Gastrocnemius medialis (tissue), 4 donors: ENCODE results near the gene KLF7.

ENCODE experiments used
- POLR2A ChIP-seq, 2 donors: fragments of 450-650 bp; IDR thresholded peaks; one replicate each; pipeline ENCODE4 v1.6.1; 2017; ENCODE audit warnings: antibody characterized with exemption in 2 of 2, mild to moderate bottlenecking in 2 of 2, moderate library complexity in 2 of 2
- TF ChIP-seq, protein P1 (sequence below), 5 experiments: fragments of 450-650 bp in 3 of 5; fragments of 200-600 bp in 2 of 5; sonication (generic) in 2 of 5; IDR thresholded peaks in 4 of 5; conservative IDR thresholded peaks in 1 of 5; 1 replicate in 4 of 5; 2 replicates in 1 of 5; pipeline ENCODE4 v1.5.1; 2016 to 2019; ENCODE audit warnings: antibody characterized with exemption in 5 of 5, mild to moderate bottlenecking in 3 of 5, moderate library complexity in 3 of 5

GRCh38 chr2:207141386-207141785, 24.4 kb downstream of the KLF7 start:
- TF ChIP-seq, protein P1, sequence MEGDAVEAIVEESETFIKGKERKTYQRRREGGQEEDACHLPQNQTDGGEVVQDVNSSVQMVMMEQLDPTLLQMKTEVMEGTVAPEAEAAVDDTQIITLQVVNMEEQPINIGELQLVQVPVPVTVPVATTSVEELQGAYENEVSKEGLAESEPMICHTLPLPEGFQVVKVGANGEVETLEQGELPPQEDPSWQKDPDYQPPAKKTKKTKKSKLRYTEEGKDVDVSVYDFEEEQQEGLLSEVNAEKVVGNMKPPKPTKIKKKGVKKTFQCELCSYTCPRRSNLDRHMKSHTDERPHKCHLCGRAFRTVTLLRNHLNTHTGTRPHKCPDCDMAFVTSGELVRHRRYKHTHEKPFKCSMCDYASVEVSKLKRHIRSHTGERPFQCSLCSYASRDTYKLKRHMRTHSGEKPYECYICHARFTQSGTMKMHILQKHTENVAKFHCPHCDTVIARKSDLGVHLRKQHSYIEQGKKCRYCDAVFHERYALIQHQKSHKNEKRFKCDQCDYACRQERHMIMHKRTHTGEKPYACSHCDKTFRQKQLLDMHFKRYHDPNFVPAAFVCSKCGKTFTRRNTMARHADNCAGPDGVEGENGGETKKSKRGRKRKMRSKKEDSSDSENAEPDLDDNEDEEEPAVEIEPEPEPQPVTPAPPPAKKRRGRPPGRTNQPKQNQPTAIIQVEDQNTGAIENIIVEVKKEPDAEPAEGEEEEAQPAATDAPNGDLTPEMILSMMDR (IDR thresholded peaks at IDR 0.05 in 4 of 5, conservative IDR thresholded peaks at IDR 0.05 in 1 of 5) = no peak
- TF ChIP-seq POLR2A (IDR thresholded peaks at IDR 0.05) = no peak
